ENCODE measurements around the gene FBXO3. TPM values are rescaled to one million over a fixed set of nuclear protein-coding genes. Genes with fewer than 3 reads are reported as not detected.

Gene FBXO3
- total RNA-seq, 1 donor from 2014 or later: 22.3 TPM

DNA sequence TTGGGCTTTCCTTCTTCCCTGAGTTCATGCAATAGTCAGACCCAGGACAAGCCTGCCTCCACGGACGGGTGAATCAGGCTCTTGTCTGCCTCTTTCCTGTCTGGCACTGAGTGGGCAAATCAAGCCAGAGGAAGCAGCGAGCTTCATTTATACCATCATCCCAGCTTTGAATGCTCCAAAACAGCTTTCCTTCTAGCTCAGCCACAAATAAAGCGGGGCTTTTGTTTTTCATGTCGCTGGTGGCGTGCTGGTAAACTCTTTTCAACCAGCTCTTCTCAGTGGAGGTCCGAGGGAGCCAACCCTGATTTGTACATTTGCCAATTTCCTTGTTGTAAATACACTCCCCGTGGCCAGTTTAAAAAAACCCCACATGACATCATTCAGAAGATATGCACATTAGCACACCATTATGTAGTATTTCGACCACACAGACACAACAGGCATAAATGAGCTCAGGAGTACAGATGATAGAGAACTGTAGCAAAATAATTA, 82.3 kb downstream of the FBXO3 start:
- DNase-seq (no peak), ATAC-seq (ENCODE audit: low read depth) (no peak)
- peaks cover 6% of the 10 kb centered on the region for H3K27me3 Mint-ChIP-seq
- H3K4me1 Mint-ChIP-seq: peaks cover 2% of the 10 kb centered on the region
- H3K9me3 Mint-ChIP-seq: no peaks in the 10 kb centered on the region
- H3K27ac Mint-ChIP-seq: no peak overlapping the region
- ChIA-PET CTCF (interaction anchor here (1.1 to 1.2 kb wide), 2 partner anchors 9 to 51 kb away, joined by 3 read pairs; no protein-coding TSS in a partner anchor), POLR2A (no interaction called here)
- TF ChIP-seq, protein P1, sequence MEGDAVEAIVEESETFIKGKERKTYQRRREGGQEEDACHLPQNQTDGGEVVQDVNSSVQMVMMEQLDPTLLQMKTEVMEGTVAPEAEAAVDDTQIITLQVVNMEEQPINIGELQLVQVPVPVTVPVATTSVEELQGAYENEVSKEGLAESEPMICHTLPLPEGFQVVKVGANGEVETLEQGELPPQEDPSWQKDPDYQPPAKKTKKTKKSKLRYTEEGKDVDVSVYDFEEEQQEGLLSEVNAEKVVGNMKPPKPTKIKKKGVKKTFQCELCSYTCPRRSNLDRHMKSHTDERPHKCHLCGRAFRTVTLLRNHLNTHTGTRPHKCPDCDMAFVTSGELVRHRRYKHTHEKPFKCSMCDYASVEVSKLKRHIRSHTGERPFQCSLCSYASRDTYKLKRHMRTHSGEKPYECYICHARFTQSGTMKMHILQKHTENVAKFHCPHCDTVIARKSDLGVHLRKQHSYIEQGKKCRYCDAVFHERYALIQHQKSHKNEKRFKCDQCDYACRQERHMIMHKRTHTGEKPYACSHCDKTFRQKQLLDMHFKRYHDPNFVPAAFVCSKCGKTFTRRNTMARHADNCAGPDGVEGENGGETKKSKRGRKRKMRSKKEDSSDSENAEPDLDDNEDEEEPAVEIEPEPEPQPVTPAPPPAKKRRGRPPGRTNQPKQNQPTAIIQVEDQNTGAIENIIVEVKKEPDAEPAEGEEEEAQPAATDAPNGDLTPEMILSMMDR (IDR thresholded peaks at IDR 0.05): no peak
- intact Hi-C loops (cut with micrococcal nuclease): no loop called here
- no peaks in the 10 kb centered on the region for H3K36me3 Mint-ChIP-seq (ENCODE audit: low read depth)
- no peak overlapping the region for H3K4me3 Mint-ChIP-seq

DNA sequence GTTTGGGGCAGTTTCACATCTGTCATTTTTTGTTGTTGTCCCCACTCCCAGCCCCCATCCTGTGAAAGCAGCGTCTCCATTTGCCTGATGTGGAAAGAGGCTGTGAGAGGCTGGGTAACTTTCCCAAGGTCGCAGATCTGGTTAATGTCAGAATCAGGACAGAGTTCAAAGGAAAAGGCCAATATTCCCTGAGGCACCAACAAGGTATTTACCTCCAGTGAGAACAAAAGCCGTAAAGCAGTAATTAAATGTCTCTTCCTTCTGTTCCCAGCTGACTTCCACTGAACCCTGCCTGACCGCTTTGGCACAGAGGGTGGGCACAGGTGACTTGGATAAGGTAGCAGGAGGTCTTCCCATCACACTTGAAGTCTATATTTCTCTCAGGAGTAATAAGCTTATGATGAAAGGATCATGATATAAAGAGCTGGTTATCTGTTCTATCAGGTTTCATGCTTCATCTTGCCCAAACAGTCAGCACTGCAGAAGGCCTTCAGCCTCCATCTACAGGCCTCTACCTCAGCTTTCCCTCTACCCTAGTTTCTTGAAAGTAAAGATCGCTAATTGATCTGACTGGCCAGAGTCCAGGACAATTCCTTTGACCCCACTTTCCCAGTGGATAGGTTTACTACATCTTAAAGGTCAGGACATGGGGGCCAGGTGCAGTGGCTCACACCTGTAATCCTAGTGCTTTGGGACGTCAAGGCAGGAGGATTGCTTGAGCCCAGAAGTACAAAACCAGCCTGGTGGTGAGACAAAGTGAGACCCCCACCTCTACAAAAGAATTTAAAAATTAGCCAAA, 83.1 kb downstream of the FBXO3 start:
- intact Hi-C loops (cut with micrococcal nuclease): no loop called here
- Mint-ChIP-seq H3K27me3 (peaks cover 8% of the 10 kb centered on the region), H3K4me3 (no peak overlapping the region), H3K9me3 (no peaks in the 10 kb centered on the region), H3K27ac (no peak overlapping the region), H3K4me1 (peaks cover under 1% of the 10 kb centered on the region), H3K36me3 (ENCODE audit: low read depth) (no peaks in the 10 kb centered on the region)
- ChIA-PET CTCF (interaction anchor here (1.2 kb wide), 1 partner anchor 8 kb away, joined by 3 read pairs; no protein-coding TSS in a partner anchor), POLR2A (no interaction called here)
- TF ChIP-seq, protein P1 (IDR thresholded peaks at IDR 0.05): no peak
- ATAC-seq (ENCODE audit: low read depth) (no peak), DNase-seq (no peak)

Other genes with a start within 250 kb of the FBXO3 start
- 0.49 TPM in 1 of 2 replicates, not detected in the other for gene C11orf91, start 73.7 kb downstream of the FBXO3 start, total RNA-seq
- gene CD59, start 38.1 kb downstream of the FBXO3 start, total RNA-seq: 92.9 and 94.1 TPM in 2 replicates
- 29.1 and 34.4 TPM in 2 replicates for gene LMO2, start 117.6 kb upstream of the FBXO3 start, total RNA-seq

Measured in activated B cell treated with CpG ODN at 0.5 μM for 24 hours (primary cell).